H9 (cell line): ENCODE data around the gene LRRK2. TPM values are rescaled to one million over a fixed set of nuclear protein-coding genes. Genes with fewer than 3 reads are reported as not detected.

Experiments
- DNase-seq: peaks from one replicate; pipeline ENCODE4 v3.0.0-alpha.2; 2017
- H2AFZ ChIP-seq: one replicate; pipeline ENCODE4 v1.6.1; 2013; ENCODE audit warnings: mild to moderate bottlenecking, low read length, control low read depth, moderate library complexity
- H2AK5ac ChIP-seq: 2 replicates; pipeline ENCODE4 v1.6.1; 2013; ENCODE audit warnings: low read length, control low read depth, mixed read lengths; ENCODE audit not compliant: insufficient read length
- H2BK120ac ChIP-seq: one replicate; pipeline ENCODE4 v1.6.1; 2013; ENCODE audit warnings: low read depth, mild to moderate bottlenecking, low read length, control low read depth, inconsistent platforms; ENCODE audit not compliant: poor library complexity, severe bottlenecking
- H2BK12ac ChIP-seq: 2 replicates; pipeline ENCODE4 v1.6.1; 2013; ENCODE audit warnings: low read length, control low read depth, mixed read lengths, low read depth; ENCODE audit not compliant: insufficient read length
- H2BK15ac ChIP-seq: 2 replicates; pipeline ENCODE4 v1.6.1; 2013; ENCODE audit warnings: low read depth, low read length, control low read depth
- H2BK20ac ChIP-seq: one replicate; pipeline ENCODE4 v1.6.1; 2013; ENCODE audit warnings: low read depth, mild to moderate bottlenecking, low read length, control low read depth, inconsistent platforms; ENCODE audit not compliant: poor library complexity, severe bottlenecking
- H2BK5ac ChIP-seq: 2 replicates; pipeline ENCODE4 v1.6.1; 2013; ENCODE audit warnings: low read length, control low read depth, mixed read lengths; ENCODE audit not compliant: insufficient read length
- H3K14ac ChIP-seq: 2 replicates; pipeline ENCODE4 v1.6.1; 2013; ENCODE audit warnings: low read length, control low read depth; ENCODE audit not compliant: insufficient read depth
- H3K18ac ChIP-seq: 2 replicates; pipeline ENCODE4 v1.6.1; 2013; ENCODE audit warnings: low read depth, mild to moderate bottlenecking, mixed read lengths, low read length, control low read depth; ENCODE audit not compliant: insufficient read length
- H3K23ac ChIP-seq: 2 replicates; pipeline ENCODE4 v1.6.1; 2013; ENCODE audit warnings: low read length, control low read depth, mixed read lengths, low read depth; ENCODE audit not compliant: insufficient read length
- H3K23me2 ChIP-seq: 2 replicates; pipeline ENCODE4 v1.6.1; 2013; ENCODE audit warnings: low read depth, mild to moderate bottlenecking, mixed read lengths, low read length, control low read depth; ENCODE audit not compliant: insufficient read length, poor library complexity, severe bottlenecking
- H3K27ac ChIP-seq: 2 replicates; pipeline ENCODE4 v1.5.1; 2013; ENCODE audit warnings: low read length, control low read depth, mixed read lengths, low read depth; ENCODE audit not compliant: insufficient read length
- H3K27me3 ChIP-seq: 2 replicates; pipeline ENCODE4 v1.6.1; 2013; ENCODE audit warnings: low read length, control low read depth, inconsistent platforms; ENCODE audit not compliant: insufficient read depth
- H3K4ac ChIP-seq: 2 replicates; pipeline ENCODE4 v1.6.1; 2013; ENCODE audit warnings: low read depth, mild to moderate bottlenecking, control low read depth, inconsistent platforms, low read length, moderate library complexity
- H3K4me1 ChIP-seq: 2 replicates; pipeline ENCODE4 v1.6.1; 2013; ENCODE audit warnings: low read length, control low read depth, inconsistent platforms; ENCODE audit not compliant: insufficient read depth
- H3K4me2 ChIP-seq: 2 replicates; pipeline ENCODE4 v1.6.1; 2013; ENCODE audit warnings: low read length, control low read depth, mixed read lengths; ENCODE audit not compliant: insufficient read length, insufficient read depth
- H3K56ac ChIP-seq: 2 replicates; pipeline ENCODE4 v1.6.1; 2013; ENCODE audit warnings: low read depth, mild to moderate bottlenecking, mixed read lengths, low read length, control low read depth; ENCODE audit not compliant: insufficient read length
- H3K79me1 ChIP-seq: 2 replicates; pipeline ENCODE4 v1.6.1; 2013; ENCODE audit warnings: low read depth, mild to moderate bottlenecking, moderate library complexity, low read length, control low read depth, inconsistent platforms; ENCODE audit not compliant: insufficient read depth, poor library complexity, severe bottlenecking
- H3K79me2 ChIP-seq: 2 replicates; pipeline ENCODE4 v1.6.1; 2013; ENCODE audit warnings: low read length, control low read depth, inconsistent platforms; ENCODE audit not compliant: insufficient read depth
- H3K9ac ChIP-seq: 2 replicates; pipeline ENCODE4 v1.6.1; 2013; ENCODE audit warnings: low read length, control low read depth, mixed read lengths; ENCODE audit not compliant: insufficient read length; ENCODE audit errors: extremely low read depth
- H3K9me3 ChIP-seq: one replicate; pipeline ENCODE4 v1.6.1; 2013; ENCODE audit warnings: low read depth, low read length, inconsistent platforms; ENCODE audit not compliant: control insufficient read depth
- H3T11ph ChIP-seq: one replicate; pipeline ENCODE4 v1.6.1; 2013; ENCODE audit warnings: mild to moderate bottlenecking, low read length, control low read depth, inconsistent platforms
- H4K20me1 ChIP-seq: one replicate; pipeline ENCODE4 v1.6.1; 2013; ENCODE audit not compliant: control insufficient read depth, insufficient read length, insufficient read depth
- H4K5ac ChIP-seq: 2 replicates; pipeline ENCODE4 v1.6.1; 2013; ENCODE audit warnings: low read depth, mild to moderate bottlenecking, mixed read lengths, low read length, control low read depth; ENCODE audit not compliant: insufficient read length
- H4K8ac ChIP-seq: replicated peaks from 2 replicates; pipeline ENCODE4 v1.6.1; 2013; ENCODE audit warnings: low read length, control low read depth, mixed read lengths, low read depth; ENCODE audit not compliant: insufficient read length
- H4K91ac ChIP-seq: 2 replicates; pipeline ENCODE4 v1.6.1; 2013; ENCODE audit warnings: low read depth, mild to moderate bottlenecking, moderate library complexity, mixed read lengths, low read length, control low read depth; ENCODE audit not compliant: insufficient read length
- H3K27ac Mint-ChIP-seq, 3 experiments: 2 replicates in 2 of 3; 3 replicates in 1 of 3; pipeline ENCODE4 v1.8.0; 2020 to 2021; ENCODE audit warnings: mixed read lengths in 3 of 3, mild to moderate bottlenecking in 1 of 3, moderate library complexity in 1 of 3
- H3K27me3 Mint-ChIP-seq: 2 replicates; pipeline ENCODE4 v1.8.0; 2021; ENCODE audit warnings: low read depth, mild to moderate bottlenecking, moderate library complexity, mixed read lengths
- H3K36me3 Mint-ChIP-seq, 3 experiments: 2 replicates in 2 of 3; 3 replicates in 1 of 3; pipeline ENCODE4 v1.8.0; 2020 to 2021; ENCODE audit warnings: low read depth in 3 of 3, mixed read lengths in 3 of 3; ENCODE audit not compliant: insufficient read depth in 1 of 3
- H3K4me1 Mint-ChIP-seq, 2 experiments: 2 replicates each; pipeline ENCODE4 v1.8.0; 2020; ENCODE audit warnings: mixed read lengths in 2 of 2
- H3K4me3 Mint-ChIP-seq, 2 experiments: 2 replicates in 1 of 2; 3 replicates in 1 of 2; pipeline ENCODE4 v1.8.0; 2020 to 2021; ENCODE audit warnings: mild to moderate bottlenecking in 2 of 2, mixed read lengths in 2 of 2, moderate library complexity in 1 of 2
- H3K9me3 Mint-ChIP-seq, 2 experiments: 2 replicates in 1 of 2; 3 replicates in 1 of 2; pipeline ENCODE4 v1.8.0; 2020; ENCODE audit warnings: mild to moderate bottlenecking in 2 of 2, mixed read lengths in 2 of 2, moderate library complexity in 1 of 2
- WGBS: extraction: QIAGEN DNeasy Blood & Tissue Kit; methylation state at CpG from one replicate; pipeline ENCODE4 v1.1.7; 2013; ENCODE audit warnings: missing lambda C conversion rate, low lambda C conversion rate, mixed read lengths; ENCODE audit not compliant: insufficient read length; ENCODE audit errors: extremely low coverage; 5-methylcytosine and 5-hydroxymethylcytosine counted together
- total RNA-seq: library from RNA; stranded (reverse); gene quantifications from 2 replicates; pipeline ENCODE4 v1.2.1, GENCODE V29; 2021
- TF ChIP-seq, protein P1 (sequence below): fragments of 200-600 bp; sonication (generic); conservative IDR thresholded peaks from 3 replicates; pipeline ENCODE4 v1.8.0; 2021; ENCODE audit warnings: antibody characterized with exemption, mild to moderate bottlenecking

Gene LRRK2
- total RNA-seq, 1 experiment from 2014 or later, result 0.17 TPM

DNA sequence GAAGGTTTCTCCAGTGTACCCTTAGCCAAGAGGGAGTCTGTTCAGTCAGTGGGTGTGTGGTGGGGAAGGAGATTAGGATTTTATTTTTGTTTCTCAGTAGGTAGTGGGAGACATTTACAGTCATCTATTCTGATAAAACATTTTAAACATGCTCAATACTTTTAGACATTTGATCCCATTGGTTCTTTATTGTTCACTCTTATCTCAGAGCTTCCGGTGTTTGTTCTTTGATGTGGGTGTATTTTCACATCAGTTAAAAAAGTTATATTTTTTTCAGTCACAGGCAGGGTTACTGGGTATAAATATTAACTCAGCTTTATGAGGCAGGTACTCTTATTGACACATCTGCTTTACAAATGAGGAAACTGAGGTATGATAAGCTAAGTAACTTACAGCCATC lies 43.3 kb upstream of the LRRK2 start:
- no peak overlapping the region for H3K27ac ChIP-seq
- no peaks in the 10 kb centered on the region for H3K23me2 ChIP-seq
- Mint-ChIP-seq H3K4me1 (peaks cover 3 to 5% of the 10 kb centered on the region in 2 experiments; a peak in 2 of 4 replicates), H3K27ac (no peak overlapping the region), H3K27me3 (no peaks in the 10 kb centered on the region), H3K9me3 (peaks cover 10 to 21% of the 10 kb centered on the region in 2 experiments), H3K36me3 (peaks cover 3 to 14% (median 6%) of the 10 kb centered on the region in 3 experiments; a peak in 6 of 7 replicates), H3K4me3 (no peak overlapping the region)
- H3K4me2 ChIP-seq, result no peak overlapping the region
- H3K23ac ChIP-seq, result no peak overlapping the region
- no peak overlapping the region for H2BK120ac ChIP-seq
- H2BK15ac ChIP-seq, result no peak overlapping the region
- no peak overlapping the region for H3K9ac ChIP-seq
- H3K79me2 ChIP-seq, result no peaks in the 10 kb centered on the region
- H3K4ac ChIP-seq, result no peak overlapping the region
- no CpG with 5 or more reads among the region's 1 CpG for WGBS
- DNase-seq, result no peak
- no peak overlapping the region for H2BK12ac ChIP-seq
- no peaks in the 10 kb centered on the region for H3K79me1 ChIP-seq
- H3K56ac ChIP-seq, result no peak overlapping the region
- no peak overlapping the region for H4K8ac ChIP-seq
- H4K5ac ChIP-seq, result no peak overlapping the region
- H2BK5ac ChIP-seq, result no peak overlapping the region
- TF ChIP-seq, protein P1, sequence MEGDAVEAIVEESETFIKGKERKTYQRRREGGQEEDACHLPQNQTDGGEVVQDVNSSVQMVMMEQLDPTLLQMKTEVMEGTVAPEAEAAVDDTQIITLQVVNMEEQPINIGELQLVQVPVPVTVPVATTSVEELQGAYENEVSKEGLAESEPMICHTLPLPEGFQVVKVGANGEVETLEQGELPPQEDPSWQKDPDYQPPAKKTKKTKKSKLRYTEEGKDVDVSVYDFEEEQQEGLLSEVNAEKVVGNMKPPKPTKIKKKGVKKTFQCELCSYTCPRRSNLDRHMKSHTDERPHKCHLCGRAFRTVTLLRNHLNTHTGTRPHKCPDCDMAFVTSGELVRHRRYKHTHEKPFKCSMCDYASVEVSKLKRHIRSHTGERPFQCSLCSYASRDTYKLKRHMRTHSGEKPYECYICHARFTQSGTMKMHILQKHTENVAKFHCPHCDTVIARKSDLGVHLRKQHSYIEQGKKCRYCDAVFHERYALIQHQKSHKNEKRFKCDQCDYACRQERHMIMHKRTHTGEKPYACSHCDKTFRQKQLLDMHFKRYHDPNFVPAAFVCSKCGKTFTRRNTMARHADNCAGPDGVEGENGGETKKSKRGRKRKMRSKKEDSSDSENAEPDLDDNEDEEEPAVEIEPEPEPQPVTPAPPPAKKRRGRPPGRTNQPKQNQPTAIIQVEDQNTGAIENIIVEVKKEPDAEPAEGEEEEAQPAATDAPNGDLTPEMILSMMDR, result no peak
- no peaks in the 10 kb centered on the region for H4K20me1 ChIP-seq
- H3K27me3 ChIP-seq, result no peaks in the 10 kb centered on the region
- no peaks in the 10 kb centered on the region for H3K9me3 ChIP-seq
- no peak overlapping the region for H3T11ph ChIP-seq
- H2AFZ ChIP-seq, result no peak overlapping the region
- H3K14ac ChIP-seq, result no peak overlapping the region
- H4K91ac ChIP-seq, result no peak overlapping the region
- no peak overlapping the region for H2AK5ac ChIP-seq
- no peak overlapping the region for H2BK20ac ChIP-seq
- H3K4me1 ChIP-seq, result no peaks in the 10 kb centered on the region
- H3K18ac ChIP-seq, result no peak overlapping the region
